Stimulated activated CD8-positive, alpha-beta memory T cell treated with anti-CD3 and anti-CD28 coated beads, Interleukin-12 subunit alpha, Interleukin-12 subunit beta, amount 100 ng/mL, for 4 hours (primary cell): Measurements from ENCODE around the gene ZNF786.
"Not testable (repeated sequence)": the region's sequence is repeated elsewhere in the genome, so short reads cannot be mapped to it uniquely, and the experiment has no call there.

Experiments used
- DNase-seq: peaks from one replicate; pipeline ENCODE4 v3.0.0-alpha.2; 2020; ENCODE audit warnings: low read depth

ZNF786 gene

GRCh38 chr7:149090397-149091195 is at the start of gene ZNF786:
TSS of gene ZNF786 (minus strand) at chr7:149090718. CDS start at chr7:149090640, 78 bp downstream.
- DNase-seq, result peak; percentile 93

- no peak for DNase-seq
Observed at GRCh38 chr7:149136118-149136517, 45.6 kb upstream of the ZNF786 start.

GRCh38 chr7:149133028-149133710 is 42.7 kb upstream of the ZNF786 start:
- DNase-seq, result no peak

- no peak for DNase-seq
Observed at GRCh38 chr7:149130572-149131198, 40.2 kb upstream of the ZNF786 start.

- peak; percentile 64 for DNase-seq
Observed at GRCh38 chr7:149126662-149127266, 36.2 kb upstream of the ZNF786 start.

GRCh38 chr7:149125863-149126661 is 35.5 kb upstream of the ZNF786 start, which contains the start of gene ZNF425:
TSS of gene ZNF425 (minus strand) at chr7:149126324. CDS start at chr7:149126213, 111 bp downstream.
- DNase-seq, result peak; percentile 93

GRCh38 chr7:149125189-149125862 is 34.8 kb upstream of the ZNF786 start:
- DNase-seq, result no peak

GRCh38 chr7:149109969-149110368 is 19.5 kb upstream of the ZNF786 start:
- DNase-seq, result no peak

GRCh38 chr7:149104749-149105148 is 14.2 kb upstream of the ZNF786 start:
- DNase-seq, result no peak

- DNase-seq, result no peak
Observed at GRCh38 chr7:149104214-149104613, 13.7 kb upstream of the ZNF786 start.

GRCh38 chr7:149103424-149103823 is 12.9 kb upstream of the ZNF786 start:
- DNase-seq, result no peak

- DNase-seq, result no peak
Observed at GRCh38 chr7:149102666-149103065, 12.1 kb upstream of the ZNF786 start.

- no peak for DNase-seq
Observed at GRCh38 chr7:149100821-149101220, 10.3 kb upstream of the ZNF786 start.

GRCh38 chr7:149099058-149099457 is 8.5 kb upstream of the ZNF786 start:
- no peak for DNase-seq

- no peak for DNase-seq
Observed at GRCh38 chr7:149097088-149097487, 6.6 kb upstream of the ZNF786 start.

GRCh38 chr7:149093228-149093627 is 2.7 kb upstream of the ZNF786 start:
- no peak for DNase-seq

GRCh38 chr7:149092244-149092643 is 1.7 kb upstream of the ZNF786 start:
- not testable (repeated sequence) for DNase-seq

GRCh38 chr7:149087376-149087775 is 3.1 kb downstream of the ZNF786 start:
- DNase-seq, result no peak

- no peak for DNase-seq
Observed at GRCh38 chr7:149085866-149086265, 4.7 kb downstream of the ZNF786 start.

GRCh38 chr7:149084407-149084806 is 6.1 kb downstream of the ZNF786 start:
- DNase-seq, result no peak

- no peak for DNase-seq
Observed at GRCh38 chr7:149081914-149082313, 8.6 kb downstream of the ZNF786 start.
